GM23338 (cell line): ENCODE data around the gene SMG6.
A peak's percentile ranks its signal among the peaks of the same experiment; 100 is the strongest.

Source experiments
- JUNB ChIP-seq: IDR thresholded peaks from one replicate; pipeline ENCODE4 v1.6.1; 2016; ENCODE audit warnings: antibody characterized with exemption; ENCODE audit not compliant: unreplicated experiment
- REST ChIP-seq: IDR thresholded peaks from one replicate; pipeline ENCODE4 v1.6.1; 2018; ENCODE audit warnings: antibody characterized with exemption; ENCODE audit not compliant: unreplicated experiment
- TF ChIP-seq, protein P1 (sequence below), 2 experiments: fragments of 200-600 bp in 1 of 2; sonication (generic) in 1 of 2; conservative IDR thresholded peaks; 2 replicates each; pipeline versions ENCODE4 v1.5.1 to v1.6.1; 2016 to 2017; ENCODE audit warnings: antibody characterized with exemption in 2 of 2, low read depth in 2 of 2, mild to moderate bottlenecking in 2 of 2, moderate library complexity in 1 of 2
- TF ChIP-seq, protein P2 (sequence below): IDR thresholded peaks from 2 replicates; pipeline ENCODE4 v1.6.1; 2016; ENCODE audit warnings: antibody characterized with exemption

DNA sequence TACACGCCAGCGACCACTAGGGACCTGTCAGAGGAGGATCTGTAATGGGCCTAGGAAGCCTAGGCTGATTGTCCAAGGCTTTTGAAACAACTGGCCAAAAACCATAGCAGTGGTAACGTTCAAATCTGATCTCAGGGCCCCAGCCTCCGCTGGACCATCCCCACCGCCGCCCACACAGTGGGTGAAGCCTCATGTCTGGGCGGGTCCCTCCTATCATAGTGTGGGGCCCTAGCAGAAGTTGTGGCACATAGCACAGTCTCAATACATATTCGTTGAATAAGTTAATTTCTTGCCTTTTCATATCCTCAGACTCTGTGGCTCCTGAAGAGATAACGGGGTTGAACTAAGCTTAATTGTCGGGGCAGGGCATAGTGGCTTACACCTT lies 272.8 kb downstream of the SMG6 start:
- TF ChIP-seq, protein P1, sequence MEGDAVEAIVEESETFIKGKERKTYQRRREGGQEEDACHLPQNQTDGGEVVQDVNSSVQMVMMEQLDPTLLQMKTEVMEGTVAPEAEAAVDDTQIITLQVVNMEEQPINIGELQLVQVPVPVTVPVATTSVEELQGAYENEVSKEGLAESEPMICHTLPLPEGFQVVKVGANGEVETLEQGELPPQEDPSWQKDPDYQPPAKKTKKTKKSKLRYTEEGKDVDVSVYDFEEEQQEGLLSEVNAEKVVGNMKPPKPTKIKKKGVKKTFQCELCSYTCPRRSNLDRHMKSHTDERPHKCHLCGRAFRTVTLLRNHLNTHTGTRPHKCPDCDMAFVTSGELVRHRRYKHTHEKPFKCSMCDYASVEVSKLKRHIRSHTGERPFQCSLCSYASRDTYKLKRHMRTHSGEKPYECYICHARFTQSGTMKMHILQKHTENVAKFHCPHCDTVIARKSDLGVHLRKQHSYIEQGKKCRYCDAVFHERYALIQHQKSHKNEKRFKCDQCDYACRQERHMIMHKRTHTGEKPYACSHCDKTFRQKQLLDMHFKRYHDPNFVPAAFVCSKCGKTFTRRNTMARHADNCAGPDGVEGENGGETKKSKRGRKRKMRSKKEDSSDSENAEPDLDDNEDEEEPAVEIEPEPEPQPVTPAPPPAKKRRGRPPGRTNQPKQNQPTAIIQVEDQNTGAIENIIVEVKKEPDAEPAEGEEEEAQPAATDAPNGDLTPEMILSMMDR (conservative IDR thresholded peaks at IDR 0.05; ENCODE audit: low read depth in 2 of 2): peak; percentile 60 to 75
- TF ChIP-seq REST (no peak), JUNB (no peak)
- TF ChIP-seq, protein P2, sequence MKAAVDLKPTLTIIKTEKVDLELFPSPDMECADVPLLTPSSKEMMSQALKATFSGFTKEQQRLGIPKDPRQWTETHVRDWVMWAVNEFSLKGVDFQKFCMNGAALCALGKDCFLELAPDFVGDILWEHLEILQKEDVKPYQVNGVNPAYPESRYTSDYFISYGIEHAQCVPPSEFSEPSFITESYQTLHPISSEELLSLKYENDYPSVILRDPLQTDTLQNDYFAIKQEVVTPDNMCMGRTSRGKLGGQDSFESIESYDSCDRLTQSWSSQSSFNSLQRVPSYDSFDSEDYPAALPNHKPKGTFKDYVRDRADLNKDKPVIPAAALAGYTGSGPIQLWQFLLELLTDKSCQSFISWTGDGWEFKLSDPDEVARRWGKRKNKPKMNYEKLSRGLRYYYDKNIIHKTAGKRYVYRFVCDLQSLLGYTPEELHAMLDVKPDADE: no peak
